GM19395 (cell line): ENCODE data around the gene ADAT2.
"Not testable (repeated sequence)": the region's sequence is repeated elsewhere in the genome, so short reads cannot be mapped to it uniquely, and the experiment has no call there.

ENCODE experiments used
- ATAC-seq: cut with Tn5 transposase; IDR thresholded peaks from one replicate; pipeline ENCODE4 v1.9.1; 2021; ENCODE audit warnings: mild to moderate bottlenecking, moderate library complexity; ENCODE audit not compliant: unreplicated experiment

Gene ADAT2

DNA sequence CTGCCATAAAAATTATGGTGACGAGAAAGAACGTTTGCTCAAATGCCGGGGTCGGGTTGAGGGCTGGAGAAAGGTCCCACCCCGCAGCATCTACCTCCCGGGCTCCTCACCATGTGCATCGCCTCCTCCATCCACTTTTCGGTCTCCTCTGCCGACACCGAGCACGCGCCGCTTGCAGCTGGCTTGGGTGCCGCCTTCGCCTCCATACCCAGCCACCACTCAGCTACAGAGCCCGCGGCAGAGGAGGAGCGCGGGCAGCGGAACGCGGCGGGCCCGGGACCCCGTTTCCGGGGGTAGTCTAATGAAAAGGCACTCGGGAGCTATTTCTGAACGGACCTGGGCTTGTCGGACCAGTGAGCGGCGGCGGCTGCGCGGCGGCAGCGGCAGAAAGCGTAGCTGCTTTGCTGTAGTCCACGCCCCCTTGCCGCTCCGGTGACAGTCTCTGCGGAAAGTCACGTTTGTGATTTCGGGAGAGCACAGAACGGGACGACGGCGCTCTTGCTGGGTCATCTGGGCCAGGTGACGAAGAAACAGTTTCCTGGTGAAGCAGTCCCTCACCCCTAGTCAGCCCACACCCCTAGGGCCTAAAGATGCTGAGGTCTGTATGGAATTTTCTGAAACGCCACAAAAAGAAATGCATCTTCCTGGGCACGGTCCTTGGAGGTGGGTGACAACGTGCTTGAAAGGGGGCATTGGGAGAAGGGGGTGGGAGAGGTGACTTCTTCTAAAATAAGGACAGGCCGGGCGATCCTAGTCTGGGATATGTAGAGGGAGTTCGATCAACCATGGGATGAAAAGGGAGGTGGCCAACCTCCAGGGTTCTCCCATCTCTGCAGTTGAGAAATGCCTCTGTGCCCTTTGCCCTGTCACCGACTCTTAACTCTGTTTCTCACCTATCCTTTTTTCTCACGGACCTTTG lies at the start of gene ADAT2, which contains the start of gene PEX3:
Gene ADAT2 (minus strand): TSS at position 243 of the 919 bp plus-strand sequence. CDS start 37 bp downstream, at position 206.
Gene PEX3 (plus strand): TSS at position 353 of the 919 bp plus-strand sequence. CDS start 238 bp downstream, at position 591.
- ATAC-seq: peak; percentile 97

DNA sequence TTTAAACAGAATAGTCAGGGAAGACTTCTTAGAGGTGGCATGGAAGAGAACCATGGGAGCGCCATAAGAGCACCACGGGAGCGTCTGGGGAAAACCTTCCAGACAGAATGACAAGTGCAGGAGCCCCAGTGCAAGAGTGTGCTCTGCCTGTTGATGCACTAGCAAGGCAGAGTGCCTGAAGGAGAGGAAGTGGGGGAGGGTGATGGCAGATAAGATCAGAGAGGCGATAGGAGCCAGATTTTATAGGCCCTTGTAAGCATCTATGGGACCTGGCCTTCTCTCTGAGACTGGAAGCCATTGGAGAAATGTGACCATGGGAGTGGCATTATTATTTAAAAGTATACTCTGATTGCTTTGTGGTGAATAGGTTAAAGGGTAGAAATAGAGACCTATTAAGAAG lies 47.9 kb upstream of the ADAT2 start:
- no peak for ATAC-seq

- no peak for ATAC-seq
These were observed 46.5 kb upstream of the ADAT2 start for GRCh38 chr6:143496974-143497373.

- no peak for ATAC-seq
These were observed 40.3 kb upstream of the ADAT2 start for GRCh38 chr6:143490775-143491174.

DNA sequence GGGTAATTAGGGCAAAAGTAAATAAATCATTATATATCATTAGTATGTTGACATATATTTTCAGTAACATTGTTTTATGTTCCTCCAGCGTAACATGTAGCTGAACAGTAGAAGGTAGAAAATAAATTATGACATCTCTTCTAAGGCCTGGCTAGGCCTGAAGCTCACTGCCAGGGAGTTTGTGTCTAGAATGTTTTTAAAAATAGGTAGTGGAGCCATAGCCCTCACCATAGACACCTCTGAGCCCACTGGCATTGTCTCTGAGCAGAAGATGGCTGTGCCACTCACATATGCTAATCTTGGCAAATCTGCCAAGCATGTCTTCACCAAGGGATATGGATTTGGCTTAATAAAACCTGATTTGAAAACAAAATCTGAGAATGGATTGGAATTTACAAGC lies 39.7 kb upstream of the ADAT2 start:
- no peak for ATAC-seq

DNA sequence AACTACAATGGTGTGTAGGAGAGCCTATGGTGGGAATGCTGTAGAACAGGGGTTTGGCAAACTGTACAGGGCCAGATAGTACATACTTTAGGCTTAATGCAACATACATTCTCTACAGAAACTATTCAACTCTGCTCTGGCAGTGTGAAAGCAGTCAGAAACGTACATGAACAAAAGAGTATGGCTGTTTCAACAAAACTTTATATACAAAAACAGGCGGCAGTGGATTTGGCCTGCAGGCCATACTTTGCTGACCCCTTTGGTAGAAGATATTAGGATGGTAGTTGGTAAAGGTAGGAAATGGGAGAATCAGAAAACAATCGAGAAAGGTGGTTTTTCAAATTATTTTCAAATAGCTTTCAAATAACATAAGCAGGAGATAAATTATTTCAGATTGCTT lies 36.3 kb upstream of the ADAT2 start:
- no peak for ATAC-seq

- ATAC-seq: no peak
These were observed 35.5 kb upstream of the ADAT2 start for GRCh38 chr6:143485967-143486366.

GRCh38 chr6:143482593-143482992 lies 32.1 kb upstream of the ADAT2 start:
- ATAC-seq: no peak

DNA sequence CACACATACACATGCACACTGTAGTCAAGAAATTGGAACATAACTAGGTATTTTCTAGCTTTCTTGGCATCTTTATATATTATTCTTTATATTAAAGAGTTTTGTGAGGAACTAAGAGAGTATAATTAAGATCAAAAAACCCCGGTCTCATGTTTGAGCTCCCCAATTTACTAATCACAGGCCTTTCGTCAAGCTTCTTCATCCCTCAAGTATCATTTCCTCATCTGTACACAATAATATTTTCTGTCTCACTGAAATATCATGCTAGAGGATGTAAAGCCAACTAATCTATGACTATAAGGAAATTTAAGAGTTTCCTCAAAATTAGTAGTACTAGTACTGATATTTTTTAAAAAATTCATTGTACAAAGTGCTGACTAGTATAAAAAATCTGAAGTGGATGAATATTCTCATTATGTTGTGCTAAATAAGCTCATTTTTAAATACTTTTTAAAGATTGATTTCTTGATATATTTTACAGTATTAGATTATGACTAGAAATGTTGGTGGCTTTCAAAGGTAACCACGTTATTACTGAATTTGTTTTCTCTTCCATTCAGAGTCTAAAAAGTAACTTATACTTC lies 28.1 kb upstream of the ADAT2 start:
- ATAC-seq: peak; percentile 68

- no peak for ATAC-seq
These were observed 26.1 kb upstream of the ADAT2 start for GRCh38 chr6:143476545-143476944.

- ATAC-seq: no peak
These were observed 21.3 kb upstream of the ADAT2 start for GRCh38 chr6:143471822-143472221.

GRCh38 chr6:143468823-143469222 lies 18.3 kb upstream of the ADAT2 start:
- not testable (repeated sequence) for ATAC-seq

DNA sequence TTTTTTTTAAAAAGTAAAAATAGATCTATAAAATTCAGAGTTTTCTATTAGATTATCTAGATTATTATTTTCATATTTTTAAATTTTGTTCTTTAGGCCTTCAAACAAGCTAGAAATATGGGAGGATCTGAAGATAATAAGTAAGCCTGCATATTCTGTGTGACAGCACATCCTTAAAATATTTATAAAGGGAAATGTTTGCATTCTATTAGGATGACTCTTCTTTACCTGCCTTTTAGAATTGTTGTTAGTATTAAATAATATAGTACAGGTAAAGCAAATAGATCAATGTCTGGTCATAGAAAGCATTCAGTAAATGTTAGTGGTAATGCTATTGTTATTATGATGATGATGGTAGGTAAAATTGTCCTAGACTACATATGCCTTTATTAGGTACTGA lies 17.5 kb upstream of the ADAT2 start:
- no peak for ATAC-seq

DNA sequence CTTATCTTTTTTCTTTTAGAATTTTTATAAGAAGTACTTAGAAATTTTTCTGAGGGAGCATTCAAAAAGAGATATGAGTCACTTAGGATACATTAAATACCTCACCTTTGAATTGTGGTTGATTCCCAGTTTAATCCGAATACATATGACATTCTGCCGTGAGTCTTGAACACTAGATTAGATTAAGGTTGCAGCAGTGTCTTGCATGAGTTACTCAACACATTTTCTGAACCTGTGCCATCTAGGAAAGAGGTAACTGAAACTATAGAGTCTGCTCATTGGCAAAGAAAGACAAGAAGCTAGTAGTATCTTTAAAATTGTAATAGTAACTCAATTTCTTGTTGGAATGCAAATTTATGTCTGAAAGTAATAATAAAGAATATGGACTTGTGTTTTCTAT lies 15.1 kb upstream of the ADAT2 start:
- no peak for ATAC-seq

GRCh38 chr6:143457563-143458359 lies 7.3 kb upstream of the ADAT2 start:
- ATAC-seq: no peak

GRCh38 chr6:143451531-143451930 lies 1.0 kb upstream of the ADAT2 start:
- no peak for ATAC-seq

DNA sequence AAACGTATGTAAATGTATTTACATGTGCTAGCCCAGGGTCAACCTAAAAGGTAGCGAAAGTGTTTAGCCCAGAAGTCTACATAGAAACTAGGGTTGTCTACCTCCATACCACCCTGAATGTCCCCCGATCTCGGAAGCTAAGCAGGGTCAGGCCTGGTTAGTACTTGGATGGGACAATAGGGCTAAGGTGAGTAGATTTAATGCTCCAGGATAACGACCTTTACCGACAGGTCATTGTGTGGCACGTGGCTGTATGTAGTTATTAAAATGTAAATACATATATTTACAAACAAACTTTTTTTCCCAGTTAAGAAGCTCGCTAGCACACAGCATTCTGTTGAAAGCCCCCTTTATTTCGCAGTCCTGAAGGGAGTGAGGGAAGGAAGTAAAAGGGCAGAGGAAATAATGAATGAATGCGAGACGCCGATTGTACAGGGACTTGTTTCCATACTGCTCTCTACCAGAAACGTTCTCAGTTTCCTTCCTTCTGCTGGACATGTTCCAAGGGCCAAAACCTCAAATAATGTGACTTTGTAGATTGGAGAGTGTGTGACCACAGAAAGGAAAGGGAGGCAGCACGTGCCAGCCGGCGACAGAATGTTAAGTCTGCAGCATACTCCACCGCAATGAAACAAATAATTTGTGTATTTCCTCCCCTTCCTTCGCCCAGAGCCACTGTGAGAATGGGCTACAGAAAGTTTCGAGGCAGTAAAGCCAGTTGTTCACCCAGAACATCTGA lies 612 bp downstream of the ADAT2 start:
- ATAC-seq: peak; percentile 16

DNA sequence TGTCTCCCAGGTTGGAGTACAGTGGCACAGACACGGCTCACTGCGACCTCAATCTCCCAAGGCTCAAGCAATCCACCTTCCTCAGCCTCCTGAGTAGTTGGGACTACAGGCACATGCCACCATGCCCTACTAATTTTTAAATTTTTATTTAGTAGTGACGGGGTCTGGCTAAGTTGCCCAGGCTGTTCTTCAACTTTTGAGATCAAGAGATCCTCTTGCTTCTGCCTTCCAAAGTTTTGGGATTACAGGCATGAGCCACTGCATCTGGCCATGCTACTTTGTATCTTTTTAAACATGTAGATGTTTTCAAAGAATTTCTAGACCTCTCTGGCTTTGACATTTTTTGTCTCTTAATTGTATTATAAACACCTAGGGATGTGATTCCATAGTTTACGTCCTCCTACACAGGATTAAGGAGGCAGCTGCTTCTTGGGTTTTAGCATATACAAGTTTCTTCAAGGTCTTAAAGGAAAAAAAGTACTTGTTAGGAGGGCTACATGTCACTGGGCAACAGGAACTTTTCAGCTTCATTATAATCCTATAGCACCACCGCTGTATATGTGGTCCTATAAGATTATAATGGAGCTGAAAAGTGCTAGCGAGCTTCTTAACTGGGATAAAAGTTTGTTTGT lies 1.3 kb downstream of the ADAT2 start:
- ATAC-seq: no peak

DNA sequence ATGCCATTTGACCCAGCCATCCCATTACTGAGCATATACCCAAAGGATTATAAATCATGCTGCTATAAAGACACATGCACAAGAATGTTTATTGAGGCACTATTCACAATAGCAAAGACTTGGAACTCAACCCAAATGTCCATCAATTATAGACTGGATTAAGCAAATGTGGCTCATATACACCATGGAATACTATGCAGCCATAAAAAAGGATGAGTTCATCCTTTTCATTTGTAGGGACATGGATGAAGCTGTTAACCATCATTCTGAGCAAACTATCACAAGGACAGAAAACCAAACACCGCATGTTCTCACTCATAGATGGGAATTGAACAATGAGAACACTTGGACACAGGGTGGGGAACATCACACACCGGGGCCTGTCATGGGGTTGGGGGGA lies 2.6 kb downstream of the ADAT2 start:
- ATAC-seq: not testable (repeated sequence)

DNA sequence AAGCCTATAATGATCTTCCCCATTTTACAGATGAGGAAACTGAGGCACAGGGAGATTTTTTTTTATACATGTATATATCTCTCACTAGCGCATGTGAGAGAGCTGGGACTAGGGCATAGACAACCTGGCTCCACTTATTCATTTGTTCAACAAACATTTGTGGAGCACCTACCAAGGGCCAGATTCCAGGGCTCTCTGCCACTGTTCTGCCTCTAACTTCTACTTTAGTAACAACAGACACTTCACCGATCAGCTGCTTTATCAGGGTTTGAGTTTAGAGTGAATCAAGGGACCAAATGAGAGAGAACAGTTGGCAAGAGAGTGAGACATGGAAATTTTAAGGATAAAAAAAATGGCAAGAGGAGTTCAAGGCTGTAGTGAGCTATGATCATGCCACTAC lies 7.4 kb downstream of the ADAT2 start:
- ATAC-seq: no peak
